Measurements from ENCODE around the gene ASAP2. TPM values are rescaled to one million over a fixed set of nuclear protein-coding genes. Genes with fewer than 3 reads are reported as not detected.

ASAP2 gene
- total RNA-seq, 1 experiment from 2014 or later = 14.3 TPM

DNA sequence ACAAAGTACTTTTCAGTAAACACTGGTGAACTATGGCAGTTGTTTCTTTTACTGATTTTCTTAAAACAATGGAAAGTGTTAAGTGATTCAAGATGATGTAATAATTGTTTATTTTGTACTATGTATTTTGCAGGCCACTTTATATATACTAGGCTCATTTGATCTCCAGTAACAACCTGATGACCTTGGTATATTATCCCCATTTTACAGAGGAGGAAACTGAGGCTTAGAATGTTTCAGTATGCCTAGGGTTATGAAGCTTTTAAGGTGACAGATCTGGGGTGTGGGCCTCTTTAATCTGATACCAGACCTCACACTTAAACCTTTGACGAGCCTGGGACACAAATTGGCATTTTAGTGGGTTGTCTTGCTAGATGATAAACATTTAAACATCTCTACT lies 153.5 kb downstream of the ASAP2 start (continued):
- TF ChIP-seq, protein P1, sequence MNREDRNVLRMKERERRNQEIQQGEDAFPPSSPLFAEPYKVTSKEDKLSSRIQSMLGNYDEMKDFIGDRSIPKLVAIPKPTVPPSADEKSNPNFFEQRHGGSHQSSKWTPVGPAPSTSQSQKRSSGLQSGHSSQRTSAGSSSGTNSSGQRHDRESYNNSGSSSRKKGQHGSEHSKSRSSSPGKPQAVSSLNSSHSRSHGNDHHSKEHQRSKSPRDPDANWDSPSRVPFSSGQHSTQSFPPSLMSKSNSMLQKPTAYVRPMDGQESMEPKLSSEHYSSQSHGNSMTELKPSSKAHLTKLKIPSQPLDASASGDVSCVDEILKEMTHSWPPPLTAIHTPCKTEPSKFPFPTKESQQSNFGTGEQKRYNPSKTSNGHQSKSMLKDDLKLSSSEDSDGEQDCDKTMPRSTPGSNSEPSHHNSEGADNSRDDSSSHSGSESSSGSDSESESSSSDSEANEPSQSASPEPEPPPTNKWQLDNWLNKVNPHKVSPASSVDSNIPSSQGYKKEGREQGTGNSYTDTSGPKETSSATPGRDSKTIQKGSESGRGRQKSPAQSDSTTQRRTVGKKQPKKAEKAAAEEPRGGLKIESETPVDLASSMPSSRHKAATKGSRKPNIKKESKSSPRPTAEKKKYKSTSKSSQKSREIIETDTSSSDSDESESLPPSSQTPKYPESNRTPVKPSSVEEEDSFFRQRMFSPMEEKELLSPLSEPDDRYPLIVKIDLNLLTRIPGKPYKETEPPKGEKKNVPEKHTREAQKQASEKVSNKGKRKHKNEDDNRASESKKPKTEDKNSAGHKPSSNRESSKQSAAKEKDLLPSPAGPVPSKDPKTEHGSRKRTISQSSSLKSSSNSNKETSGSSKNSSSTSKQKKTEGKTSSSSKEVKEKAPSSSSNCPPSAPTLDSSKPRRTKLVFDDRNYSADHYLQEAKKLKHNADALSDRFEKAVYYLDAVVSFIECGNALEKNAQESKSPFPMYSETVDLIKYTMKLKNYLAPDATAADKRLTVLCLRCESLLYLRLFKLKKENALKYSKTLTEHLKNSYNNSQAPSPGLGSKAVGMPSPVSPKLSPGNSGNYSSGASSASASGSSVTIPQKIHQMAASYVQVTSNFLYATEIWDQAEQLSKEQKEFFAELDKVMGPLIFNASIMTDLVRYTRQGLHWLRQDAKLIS (CRISPR knock-in tag; IDR thresholded peaks at IDR 0.05; ENCODE audit: borderline replicate concordance) = no peak
- TF ChIP-seq IRF2 (CRISPR knock-in tag; IDR thresholded peaks at IDR 0.05; ENCODE audit: borderline replicate concordance, low read depth) = no peak

DNA sequence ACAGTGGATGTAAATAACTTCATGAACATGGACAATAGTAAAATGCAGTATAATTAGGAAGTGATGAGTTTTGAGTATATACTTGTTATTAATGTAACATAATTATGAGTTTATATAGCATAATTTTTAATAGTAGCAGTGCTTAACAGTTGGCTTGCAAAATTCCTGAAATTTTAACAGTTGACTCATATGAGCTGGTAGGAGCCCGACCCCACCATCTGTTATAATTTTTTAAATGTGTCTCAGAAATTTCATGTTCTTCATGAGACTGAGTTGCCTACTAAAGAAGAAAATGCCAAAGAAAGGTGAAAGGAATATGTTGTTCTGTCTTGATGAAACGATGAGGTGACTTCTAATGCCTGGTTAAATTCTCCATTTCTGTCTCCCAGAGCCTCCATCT lies 154.1 kb downstream of the ASAP2 start:
- CTCF ChIA-PET = no interaction called here
- POLR2A ChIA-PET = no interaction called here
- no peaks in the 10 kb centered on the region for H3K9me3 Mint-ChIP-seq
- TF ChIP-seq, protein P2, sequence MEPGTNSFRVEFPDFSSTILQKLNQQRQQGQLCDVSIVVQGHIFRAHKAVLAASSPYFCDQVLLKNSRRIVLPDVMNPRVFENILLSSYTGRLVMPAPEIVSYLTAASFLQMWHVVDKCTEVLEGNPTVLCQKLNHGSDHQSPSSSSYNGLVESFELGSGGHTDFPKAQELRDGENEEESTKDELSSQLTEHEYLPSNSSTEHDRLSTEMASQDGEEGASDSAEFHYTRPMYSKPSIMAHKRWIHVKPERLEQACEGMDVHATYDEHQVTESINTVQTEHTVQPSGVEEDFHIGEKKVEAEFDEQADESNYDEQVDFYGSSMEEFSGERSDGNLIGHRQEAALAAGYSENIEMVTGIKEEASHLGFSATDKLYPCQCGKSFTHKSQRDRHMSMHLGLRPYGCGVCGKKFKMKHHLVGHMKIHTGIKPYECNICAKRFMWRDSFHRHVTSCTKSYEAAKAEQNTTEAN (CRISPR knock-in tag; IDR thresholded peaks at IDR 0.05) = no peak
- no peak for TF ChIP-seq NFYB (CRISPR knock-in tag; conservative IDR thresholded peaks at IDR 0.05; ENCODE audit: low read depth)
- DNase-seq (ENCODE audit: low spot score) (no peak), ATAC-seq (no peak)
- peaks cover 21% of the 10 kb centered on the region for H3K4me1 Mint-ChIP-seq
- H3K4me3 Mint-ChIP-seq = no peak overlapping the region
- H3K36me3 Mint-ChIP-seq = peaks cover 25% of the 10 kb centered on the region
- H3K27me3 Mint-ChIP-seq (ENCODE audit: low read depth) = no peaks in the 10 kb centered on the region
- no peak overlapping the region for H3K27ac Mint-ChIP-seq

DNA sequence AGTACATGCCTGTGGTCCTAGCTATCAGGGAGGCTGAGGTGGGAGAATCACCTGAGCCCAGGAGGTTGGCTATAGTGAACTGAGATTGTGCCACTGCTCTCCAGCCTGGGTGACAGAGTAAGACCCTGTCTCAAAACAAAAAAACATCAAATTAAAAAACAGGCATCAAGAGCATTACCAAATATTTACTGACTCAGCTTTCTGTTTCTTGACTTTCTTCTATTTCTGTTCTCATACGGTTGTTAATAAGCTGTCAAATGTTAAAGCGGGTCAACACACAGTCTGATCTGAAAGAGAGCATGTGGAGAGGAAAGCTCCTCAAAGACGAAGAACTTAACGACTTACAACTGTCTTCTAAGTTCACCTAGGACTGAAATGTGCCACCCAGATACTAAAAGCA lies 157.8 kb downstream of the ASAP2 start:
- Mint-ChIP-seq H3K9me3 (no peaks in the 10 kb centered on the region), H3K4me3 (no peak overlapping the region), H3K27me3 (ENCODE audit: low read depth) (no peaks in the 10 kb centered on the region), H3K4me1 (peaks cover 8% of the 10 kb centered on the region; the same call in 1 of the 2 replicates), H3K36me3 (peaks cover 9% of the 10 kb centered on the region), H3K27ac (0 out of 2 replicates have a peak overlapping the region, but pooled peaks have one; percentile 74)
- ChIA-PET CTCF (interaction anchor here (1.3 kb wide), 1 partner anchor 225 kb away, joined by 3 read pairs; no protein-coding TSS in a partner anchor), POLR2A (no interaction called here)
- TF ChIP-seq MYBL2 (CRISPR knock-in tag; IDR thresholded peaks at IDR 0.05) = no peak
- TF ChIP-seq, protein P3, sequence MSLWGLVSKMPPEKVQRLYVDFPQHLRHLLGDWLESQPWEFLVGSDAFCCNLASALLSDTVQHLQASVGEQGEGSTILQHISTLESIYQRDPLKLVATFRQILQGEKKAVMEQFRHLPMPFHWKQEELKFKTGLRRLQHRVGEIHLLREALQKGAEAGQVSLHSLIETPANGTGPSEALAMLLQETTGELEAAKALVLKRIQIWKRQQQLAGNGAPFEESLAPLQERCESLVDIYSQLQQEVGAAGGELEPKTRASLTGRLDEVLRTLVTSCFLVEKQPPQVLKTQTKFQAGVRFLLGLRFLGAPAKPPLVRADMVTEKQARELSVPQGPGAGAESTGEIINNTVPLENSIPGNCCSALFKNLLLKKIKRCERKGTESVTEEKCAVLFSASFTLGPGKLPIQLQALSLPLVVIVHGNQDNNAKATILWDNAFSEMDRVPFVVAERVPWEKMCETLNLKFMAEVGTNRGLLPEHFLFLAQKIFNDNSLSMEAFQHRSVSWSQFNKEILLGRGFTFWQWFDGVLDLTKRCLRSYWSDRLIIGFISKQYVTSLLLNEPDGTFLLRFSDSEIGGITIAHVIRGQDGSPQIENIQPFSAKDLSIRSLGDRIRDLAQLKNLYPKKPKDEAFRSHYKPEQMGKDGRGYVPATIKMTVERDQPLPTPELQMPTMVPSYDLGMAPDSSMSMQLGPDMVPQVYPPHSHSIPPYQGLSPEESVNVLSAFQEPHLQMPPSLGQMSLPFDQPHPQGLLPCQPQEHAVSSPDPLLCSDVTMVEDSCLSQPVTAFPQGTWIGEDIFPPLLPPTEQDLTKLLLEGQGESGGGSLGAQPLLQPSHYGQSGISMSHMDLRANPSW (CRISPR knock-in tag; conservative IDR thresholded peaks at IDR 0.05; ENCODE audit: low read depth) = no peak
- ATAC-seq = no peak
- no peak for DNase-seq (ENCODE audit: low spot score)

DNA sequence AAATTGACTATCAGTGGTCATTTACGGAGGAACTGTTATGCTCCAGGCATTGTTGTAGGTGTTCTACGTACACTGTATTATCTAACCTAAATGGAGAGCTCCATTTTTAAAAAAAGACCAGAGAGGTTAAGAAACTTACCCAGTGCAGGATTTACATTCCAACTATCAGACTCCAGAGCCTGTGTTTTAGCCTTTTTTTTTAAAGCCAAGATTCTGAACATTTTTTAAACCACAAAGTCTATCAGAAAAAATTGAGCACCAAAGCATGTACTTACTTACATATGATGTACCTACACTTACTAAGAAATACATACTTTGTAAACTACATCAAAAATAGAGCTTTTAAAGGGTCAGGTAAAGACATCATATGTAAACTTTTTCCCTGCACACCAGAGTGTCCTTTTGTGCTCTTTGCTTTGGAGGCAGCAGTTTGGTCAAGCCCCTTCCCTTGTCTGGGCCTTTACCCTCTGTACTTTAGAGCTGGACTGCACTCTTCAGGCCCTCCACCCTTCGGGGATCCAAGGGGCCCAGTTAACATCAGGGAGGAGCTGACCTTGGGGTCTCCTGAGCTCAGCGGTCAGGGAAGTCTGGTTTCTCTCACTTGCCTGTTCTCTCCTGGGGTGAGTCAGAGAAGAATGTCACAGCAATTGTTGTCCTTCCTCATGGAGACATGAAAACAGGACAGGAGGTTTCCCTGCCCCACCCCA lies 158.3 kb downstream of the ASAP2 start:
- CTCF ChIA-PET = interaction anchor here (1.3 kb wide), 1 partner anchor 225 kb away, joined by 3 read pairs; no protein-coding TSS in a partner anchor
- Mint-ChIP-seq H3K27ac (peak overlapping the region; percentile 74; the same call in 1 of the 2 replicates), H3K36me3 (peaks cover 7% of the 10 kb centered on the region), H3K4me1 (peaks cover 8% of the 10 kb centered on the region; the same call in 1 of the 2 replicates), H3K27me3 (ENCODE audit: low read depth) (no peaks in the 10 kb centered on the region), H3K4me3 (no peak overlapping the region), H3K9me3 (no peaks in the 10 kb centered on the region)
- no peak for DNase-seq (ENCODE audit: low spot score)
- no peak for ATAC-seq
- POLR2A ChIA-PET = no interaction called here
- TF ChIP-seq IRF2 (CRISPR knock-in tag; IDR thresholded peaks at IDR 0.05; ENCODE audit: borderline replicate concordance, low read depth) (no peak), RORB (CRISPR knock-in tag; IDR thresholded peaks at IDR 0.05) (no peak), HMGA2 (CRISPR knock-in tag; IDR thresholded peaks at IDR 0.05) (no peak), FOXP1 (CRISPR knock-in tag; IDR thresholded peaks at IDR 0.05; ENCODE audit: borderline replicate concordance) (no peak), ETV6 (CRISPR knock-in tag; IDR thresholded peaks at IDR 0.05) (no peak), EMX1 (CRISPR knock-in tag; IDR thresholded peaks at IDR 0.05) (no peak), SMAD3 (CRISPR knock-in tag; IDR thresholded peaks at IDR 0.05; ENCODE audit: borderline replicate concordance) (no peak), MYBL2 (CRISPR knock-in tag; IDR thresholded peaks at IDR 0.05) (no peak), NFATC4 (CRISPR knock-in tag; IDR thresholded peaks at IDR 0.05) (no peak)
- TF ChIP-seq, protein P4, sequence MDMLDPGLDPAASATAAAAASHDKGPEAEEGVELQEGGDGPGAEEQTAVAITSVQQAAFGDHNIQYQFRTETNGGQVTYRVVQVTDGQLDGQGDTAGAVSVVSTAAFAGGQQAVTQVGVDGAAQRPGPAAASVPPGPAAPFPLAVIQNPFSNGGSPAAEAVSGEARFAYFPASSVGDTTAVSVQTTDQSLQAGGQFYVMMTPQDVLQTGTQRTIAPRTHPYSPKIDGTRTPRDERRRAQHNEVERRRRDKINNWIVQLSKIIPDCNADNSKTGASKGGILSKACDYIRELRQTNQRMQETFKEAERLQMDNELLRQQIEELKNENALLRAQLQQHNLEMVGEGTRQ (CRISPR knock-in tag; IDR thresholded peaks at IDR 0.05) = no peak
- TF ChIP-seq, protein P5, sequence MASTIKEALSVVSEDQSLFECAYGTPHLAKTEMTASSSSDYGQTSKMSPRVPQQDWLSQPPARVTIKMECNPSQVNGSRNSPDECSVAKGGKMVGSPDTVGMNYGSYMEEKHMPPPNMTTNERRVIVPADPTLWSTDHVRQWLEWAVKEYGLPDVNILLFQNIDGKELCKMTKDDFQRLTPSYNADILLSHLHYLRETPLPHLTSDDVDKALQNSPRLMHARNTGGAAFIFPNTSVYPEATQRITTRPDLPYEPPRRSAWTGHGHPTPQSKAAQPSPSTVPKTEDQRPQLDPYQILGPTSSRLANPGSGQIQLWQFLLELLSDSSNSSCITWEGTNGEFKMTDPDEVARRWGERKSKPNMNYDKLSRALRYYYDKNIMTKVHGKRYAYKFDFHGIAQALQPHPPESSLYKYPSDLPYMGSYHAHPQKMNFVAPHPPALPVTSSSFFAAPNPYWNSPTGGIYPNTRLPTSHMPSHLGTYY (CRISPR knock-in tag; IDR thresholded peaks at IDR 0.05) = no peak
- TF ChIP-seq, protein P6, sequence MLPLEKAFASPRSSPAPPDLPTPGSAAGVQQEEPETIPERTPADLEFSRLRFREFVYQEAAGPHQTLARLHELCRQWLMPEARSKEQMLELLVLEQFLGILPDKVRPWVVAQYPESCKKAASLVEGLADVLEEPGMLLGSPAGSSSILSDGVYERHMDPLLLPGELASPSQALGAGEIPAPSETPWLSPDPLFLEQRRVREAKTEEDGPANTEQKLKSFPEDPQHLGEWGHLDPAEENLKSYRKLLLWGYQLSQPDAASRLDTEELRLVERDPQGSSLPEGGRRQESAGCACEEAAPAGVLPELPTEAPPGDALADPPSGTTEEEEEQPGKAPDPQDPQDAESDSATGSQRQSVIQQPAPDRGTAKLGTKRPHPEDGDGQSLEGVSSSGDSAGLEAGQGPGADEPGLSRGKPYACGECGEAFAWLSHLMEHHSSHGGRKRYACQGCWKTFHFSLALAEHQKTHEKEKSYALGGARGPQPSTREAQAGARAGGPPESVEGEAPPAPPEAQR (CRISPR knock-in tag; IDR thresholded peaks at IDR 0.05) = no peak

All from WTC11 (cell line).